Astrocyte (in vitro differentiated cells and primary cell): ENCODE results near the gene ZG16. TPM values are rescaled to one million over a fixed set of nuclear protein-coding genes. Genes with fewer than 3 reads are reported as not detected.
"Not testable (repeated sequence)": the region's sequence is repeated elsewhere in the genome, so short reads cannot be mapped to it uniquely, and the experiment has no call there.

Experiments used
- DNase-seq: peaks from one replicate; pipeline ENCODE4 v3.0.0-alpha.2; 2010; ENCODE audit warnings: low read depth
- FAIRE-seq: peaks from 2 replicates; lab custom pipeline; 2011; peaks lifted over from hg19 to GRCh38; lab: Jason Lieb, UNC
- H2AFZ ChIP-seq: 2 replicates; pipeline ENCODE4 v1.6.0; 2012; ENCODE audit warnings: low read depth, low read length, inconsistent platforms
- H3K27ac ChIP-seq: 2 replicates; pipeline ENCODE4 v1.5.1; 2011; ENCODE audit warnings: low read depth, low read length, inconsistent platforms
- H3K27me3 ChIP-seq: 2 replicates; pipeline ENCODE4 v1.6.0; 2011; ENCODE audit warnings: low read length, inconsistent platforms; ENCODE audit not compliant: insufficient read depth
- H3K36me3 ChIP-seq: 2 replicates; pipeline ENCODE4 v1.5.1; 2011; ENCODE audit warnings: low read length, inconsistent platforms; ENCODE audit not compliant: insufficient read depth
- H3K4me1 ChIP-seq: 2 replicates; pipeline ENCODE4 v1.5.1; 2011; ENCODE audit warnings: low read length, inconsistent platforms; ENCODE audit not compliant: insufficient read depth
- H3K4me2 ChIP-seq: 2 replicates; pipeline ENCODE4 v1.6.0; 2012; ENCODE audit warnings: low read length, inconsistent platforms
- H3K4me3 ChIP-seq: 2 replicates; pipeline ENCODE4 v1.5.1; 2011; ENCODE audit warnings: low read depth, mild to moderate bottlenecking, low read length, inconsistent platforms; ENCODE audit not compliant: insufficient read depth
- H3K79me2 ChIP-seq: 2 replicates; pipeline ENCODE4 v1.6.0; 2012; ENCODE audit warnings: mild to moderate bottlenecking, low read length, inconsistent platforms; ENCODE audit not compliant: insufficient read depth
- H3K9ac ChIP-seq: 2 replicates; pipeline ENCODE4 v1.6.0; 2012; ENCODE audit warnings: mild to moderate bottlenecking, low read length, inconsistent platforms
- H3K9me3 ChIP-seq: 2 replicates; pipeline ENCODE4 v1.5.1; 2012; ENCODE audit warnings: low read depth, mild to moderate bottlenecking, low read length, inconsistent platforms; ENCODE audit not compliant: insufficient read depth
- H4K20me1 ChIP-seq: 2 replicates; pipeline ENCODE4 v1.6.0; 2012; ENCODE audit warnings: low read length, inconsistent platforms; ENCODE audit not compliant: insufficient read depth
- H3K27ac Mint-ChIP-seq: one replicate; pipeline ENCODE4 v1.8.0; 2021; ENCODE audit warnings: mild to moderate bottlenecking, mixed read lengths; ENCODE audit not compliant: unreplicated experiment
- H3K27me3 Mint-ChIP-seq: one replicate; pipeline ENCODE4 v1.8.0; 2021; ENCODE audit warnings: low read depth, mixed read lengths; ENCODE audit not compliant: unreplicated experiment
- H3K36me3 Mint-ChIP-seq: one replicate; pipeline ENCODE4 v1.8.0; 2021; ENCODE audit warnings: low read depth, mixed read lengths; ENCODE audit not compliant: unreplicated experiment
- H3K4me1 Mint-ChIP-seq: one replicate; pipeline ENCODE4 v1.8.0; 2021; ENCODE audit warnings: low read depth, mixed read lengths; ENCODE audit not compliant: unreplicated experiment
- H3K4me3 Mint-ChIP-seq: one replicate; pipeline ENCODE4 v1.8.0; 2021; ENCODE audit warnings: mild to moderate bottlenecking, moderate library complexity, mixed read lengths; ENCODE audit not compliant: unreplicated experiment
- H3K9me3 Mint-ChIP-seq: one replicate; pipeline ENCODE4 v1.8.0; 2021; ENCODE audit warnings: mild to moderate bottlenecking, mixed read lengths; ENCODE audit not compliant: unreplicated experiment
- EZH2 ChIP-seq: IDR thresholded peaks from 2 replicates; pipeline ENCODE4 v1.6.1; 2012; ENCODE audit warnings: mild to moderate bottlenecking, low read length, inconsistent platforms; ENCODE audit not compliant: insufficient read depth
- total RNA-seq: library from RNA; stranded (reverse); gene quantifications from 2 replicates; pipeline ENCODE4 v1.2.1, GENCODE V29; 2021
- TF ChIP-seq, protein P1 (sequence below): IDR thresholded peaks from 2 replicates; pipeline ENCODE4 v1.5.1; 2011; ENCODE audit warnings: low read depth, mild to moderate bottlenecking, inconsistent platforms, low read length, moderate library complexity; ENCODE audit not compliant: insufficient read depth

The ZG16 gene
- total RNA-seq, 1 donor from 2014 or later: not detected

DNA sequence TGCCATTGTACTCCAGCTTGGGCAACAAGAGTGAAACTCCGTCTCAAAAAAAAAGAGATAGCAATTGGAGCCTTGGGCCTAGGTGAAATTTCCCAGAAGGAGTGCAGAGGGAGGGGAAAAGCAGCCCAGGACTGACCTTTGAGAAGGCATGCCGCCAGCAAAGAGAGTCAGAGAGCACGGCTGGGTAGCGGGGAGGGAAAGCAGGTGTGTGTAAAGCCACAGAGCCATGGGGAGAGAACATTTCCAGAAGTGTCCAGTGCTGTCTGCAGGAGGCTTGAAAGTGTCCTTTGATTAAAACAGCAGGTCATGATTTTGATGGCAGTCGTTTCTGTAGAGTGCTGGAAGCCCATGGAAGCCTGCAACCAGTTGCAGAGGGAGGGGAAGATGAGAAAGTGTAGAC lies 40.3 kb upstream of the ZG16 start:
- no peak overlapping the region for H3K4me3 ChIP-seq
- no peak overlapping the region for H3K9ac ChIP-seq
- DNase-seq (no peak), FAIRE-seq (no peak)
- Mint-ChIP-seq H3K4me3 (no peak overlapping the region), H3K27ac (no peak overlapping the region), H3K27me3 (peaks cover 15% of the 10 kb centered on the region), H3K4me1 (no peaks in the 10 kb centered on the region), H3K36me3 (no peaks in the 10 kb centered on the region), H3K9me3 (peaks cover 3% of the 10 kb centered on the region)
- H3K4me1 ChIP-seq: no peaks in the 10 kb centered on the region
- no peaks in the 10 kb centered on the region for H3K79me2 ChIP-seq
- no peak overlapping the region for H3K27ac ChIP-seq
- TF ChIP-seq EZH2: no peak
- TF ChIP-seq, protein P1, sequence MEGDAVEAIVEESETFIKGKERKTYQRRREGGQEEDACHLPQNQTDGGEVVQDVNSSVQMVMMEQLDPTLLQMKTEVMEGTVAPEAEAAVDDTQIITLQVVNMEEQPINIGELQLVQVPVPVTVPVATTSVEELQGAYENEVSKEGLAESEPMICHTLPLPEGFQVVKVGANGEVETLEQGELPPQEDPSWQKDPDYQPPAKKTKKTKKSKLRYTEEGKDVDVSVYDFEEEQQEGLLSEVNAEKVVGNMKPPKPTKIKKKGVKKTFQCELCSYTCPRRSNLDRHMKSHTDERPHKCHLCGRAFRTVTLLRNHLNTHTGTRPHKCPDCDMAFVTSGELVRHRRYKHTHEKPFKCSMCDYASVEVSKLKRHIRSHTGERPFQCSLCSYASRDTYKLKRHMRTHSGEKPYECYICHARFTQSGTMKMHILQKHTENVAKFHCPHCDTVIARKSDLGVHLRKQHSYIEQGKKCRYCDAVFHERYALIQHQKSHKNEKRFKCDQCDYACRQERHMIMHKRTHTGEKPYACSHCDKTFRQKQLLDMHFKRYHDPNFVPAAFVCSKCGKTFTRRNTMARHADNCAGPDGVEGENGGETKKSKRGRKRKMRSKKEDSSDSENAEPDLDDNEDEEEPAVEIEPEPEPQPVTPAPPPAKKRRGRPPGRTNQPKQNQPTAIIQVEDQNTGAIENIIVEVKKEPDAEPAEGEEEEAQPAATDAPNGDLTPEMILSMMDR: no peak
- peaks cover 7% of the 10 kb centered on the region for H3K27me3 ChIP-seq
- no peak overlapping the region for H2AFZ ChIP-seq
- H4K20me1 ChIP-seq: no peaks in the 10 kb centered on the region
- no peak overlapping the region for H3K4me2 ChIP-seq
- H3K9me3 ChIP-seq: no peaks in the 10 kb centered on the region
- no peaks in the 10 kb centered on the region for H3K36me3 ChIP-seq

DNA sequence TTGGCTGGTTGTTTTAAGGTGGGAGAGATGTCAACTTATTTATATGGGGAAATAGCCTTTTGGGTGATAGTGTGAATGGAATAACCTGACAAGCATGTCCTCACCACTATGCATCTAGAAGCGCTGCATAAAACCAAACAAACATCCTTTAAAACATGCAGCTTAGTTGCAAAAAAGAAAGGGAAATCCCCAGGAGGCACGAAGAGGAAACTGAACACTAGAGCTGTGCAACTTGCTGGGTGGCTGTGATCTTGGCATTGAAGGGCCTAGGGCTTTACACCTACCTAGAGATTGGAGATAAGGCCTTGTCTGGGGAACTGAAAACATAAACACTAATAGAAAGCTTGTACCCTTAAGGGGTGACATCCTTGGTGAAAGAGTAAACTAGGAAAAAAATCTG lies 39.5 kb upstream of the ZG16 start:
- no peak overlapping the region for H3K4me3 Mint-ChIP-seq
- H3K27me3 ChIP-seq: peaks cover 7% of the 10 kb centered on the region
- H3K4me2 ChIP-seq: no peak overlapping the region
- DNase-seq (no peak), FAIRE-seq (no peak)
- H3K79me2 ChIP-seq: no peaks in the 10 kb centered on the region
- H3K9me3 ChIP-seq: no peaks in the 10 kb centered on the region
- TF ChIP-seq EZH2: no peak
- TF ChIP-seq, protein P1: no peak
- no peak overlapping the region for H2AFZ ChIP-seq
- no peak overlapping the region for H3K27ac ChIP-seq
- no peaks in the 10 kb centered on the region for H4K20me1 ChIP-seq
- no peaks in the 10 kb centered on the region for H3K36me3 ChIP-seq
- no peak overlapping the region for H3K9ac ChIP-seq
- no peak overlapping the region for H3K4me3 ChIP-seq
- H3K36me3 Mint-ChIP-seq: no peaks in the 10 kb centered on the region
- H3K9me3 Mint-ChIP-seq: peaks cover 3% of the 10 kb centered on the region
- H3K4me1 Mint-ChIP-seq: no peaks in the 10 kb centered on the region
- H3K27me3 Mint-ChIP-seq: peaks cover 15% of the 10 kb centered on the region
- no peak overlapping the region for H3K27ac Mint-ChIP-seq
- H3K4me1 ChIP-seq: no peaks in the 10 kb centered on the region

DNA sequence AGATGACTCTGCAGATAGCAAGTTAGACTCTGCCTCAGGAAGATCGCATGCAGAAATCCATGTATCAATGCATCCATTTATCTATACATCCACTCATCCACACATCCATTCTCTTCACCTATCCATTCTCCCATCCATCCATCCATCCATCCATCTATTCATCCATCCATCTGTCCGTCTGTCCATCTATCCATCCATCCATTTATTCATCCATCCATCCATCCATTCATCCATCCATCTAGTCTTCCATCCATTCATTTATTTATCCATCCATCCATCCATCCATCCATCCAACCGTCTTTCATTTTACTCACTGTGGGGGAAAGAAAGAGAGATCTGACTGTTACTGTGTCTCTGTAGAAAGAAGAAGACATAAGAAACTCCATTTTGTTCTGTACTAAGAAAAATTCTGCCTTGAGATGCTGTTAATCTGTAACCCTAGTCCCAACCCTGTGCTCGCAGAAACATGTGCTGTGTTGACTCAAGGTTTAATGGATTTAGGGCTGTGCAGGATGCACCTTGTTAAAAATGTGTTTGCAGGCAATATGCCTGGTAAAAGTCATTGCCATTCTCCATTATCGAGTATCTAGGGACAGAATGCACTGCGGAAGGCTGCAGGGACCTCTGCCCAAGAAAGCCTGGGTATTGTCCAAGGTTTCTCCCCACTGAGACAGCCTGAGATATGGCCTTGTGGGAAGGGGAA lies 38.0 kb upstream of the ZG16 start:
- not testable (repeated sequence) for H4K20me1 ChIP-seq, H3K4me2 ChIP-seq, H3K27ac Mint-ChIP-seq, H2AFZ ChIP-seq, H3K4me3 ChIP-seq, H3K36me3 Mint-ChIP-seq, H3K4me3 Mint-ChIP-seq, H3K9ac ChIP-seq, H3K27ac ChIP-seq, H3K4me1 Mint-ChIP-seq, H3K4me1 ChIP-seq, FAIRE-seq, H3K9me3 Mint-ChIP-seq, H3K9me3 ChIP-seq, H3K36me3 ChIP-seq, H3K27me3 ChIP-seq, H3K79me2 ChIP-seq, DNase-seq
- peaks cover 17% of the 10 kb centered on the region for H3K27me3 Mint-ChIP-seq

DNA sequence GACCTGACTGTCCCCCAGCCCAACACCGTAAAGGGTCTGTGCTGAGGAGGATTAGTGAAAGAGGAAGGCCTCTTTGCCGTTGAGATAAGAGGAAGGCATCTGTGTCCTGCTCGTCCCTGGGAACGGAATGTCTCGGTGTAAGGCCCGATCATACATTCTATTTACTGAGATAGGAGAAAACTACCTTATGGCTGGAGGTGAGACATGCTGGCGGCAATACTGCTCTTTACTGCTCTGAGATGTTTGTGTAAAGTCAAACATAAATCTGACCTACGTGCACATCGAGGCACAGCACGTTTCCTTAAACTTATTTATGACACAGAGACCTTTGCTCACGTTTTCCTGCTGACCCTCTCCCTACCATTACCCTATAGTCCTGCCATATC lies 37.4 kb upstream of the ZG16 start:
- H3K4me1 Mint-ChIP-seq, H3K4me3 ChIP-seq, H3K9ac ChIP-seq, H3K27ac ChIP-seq, H3K36me3 ChIP-seq, H3K79me2 ChIP-seq, H3K9me3 ChIP-seq, H3K36me3 Mint-ChIP-seq, H3K9me3 Mint-ChIP-seq, DNase-seq, H4K20me1 ChIP-seq, H3K4me2 ChIP-seq, H3K27ac Mint-ChIP-seq, FAIRE-seq, H3K27me3 ChIP-seq, H2AFZ ChIP-seq, H3K4me3 Mint-ChIP-seq, H3K4me1 ChIP-seq: not testable (repeated sequence)
- H3K27me3 Mint-ChIP-seq: peaks cover 17% of the 10 kb centered on the region
